ENCODE results near the gene CGB8.
A peak's percentile ranks its signal among the peaks of the same experiment; 100 is the strongest.

The CGB8 gene

DNA sequence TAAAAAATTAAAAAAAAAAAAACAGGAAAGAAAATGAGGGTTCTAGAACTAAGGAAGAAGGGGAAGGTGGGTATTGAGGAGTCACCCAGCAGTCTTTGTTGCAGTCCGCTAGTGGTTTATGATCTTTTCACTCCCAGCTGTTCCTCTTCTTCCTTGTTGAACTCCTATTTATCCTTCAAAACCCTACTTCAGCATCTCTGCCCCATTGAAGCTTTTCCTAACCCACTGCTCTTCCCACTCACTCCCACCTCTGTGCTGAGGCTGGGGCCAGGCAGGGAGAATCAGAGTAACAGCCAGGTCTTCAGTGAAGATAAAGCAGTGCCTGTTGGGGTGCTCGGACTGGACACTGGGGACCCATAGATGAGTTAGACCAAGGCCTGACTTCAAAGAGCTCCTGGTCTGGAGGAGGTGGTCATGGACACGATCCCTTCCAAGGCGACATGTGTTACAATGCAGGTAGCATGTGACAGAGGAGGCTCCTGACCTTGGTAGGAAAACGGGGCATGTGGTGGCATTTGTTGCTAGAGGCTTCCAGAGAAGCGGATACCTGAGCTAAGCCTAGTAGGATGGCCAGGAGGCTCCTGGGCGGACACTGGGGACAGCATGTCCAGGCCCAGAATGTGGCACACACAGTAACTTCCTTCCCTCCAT, 43.8 kb downstream of the CGB8 start:
- Histone ChIP-seq H3K27ac (ENCODE audit: poor library complexity, severe bottlenecking) (no peak overlapping the region), H3K4me3 (ENCODE audit: severe bottlenecking) (no peak overlapping the region), H3K36me3 (ENCODE audit: low read depth) (peaks cover 79% of the 10 kb centered on the region), H3K9me3 (ENCODE audit: severe bottlenecking) (no peaks in the 10 kb centered on the region), H3K27me3 (ENCODE audit: insufficient read depth, poor library complexity, severe bottlenecking) (no peaks in the 10 kb centered on the region), H3K4me1 (ENCODE audit: insufficient read depth, poor library complexity, severe bottlenecking) (no peaks in the 10 kb centered on the region)
- TF ChIP-seq, protein P1, sequence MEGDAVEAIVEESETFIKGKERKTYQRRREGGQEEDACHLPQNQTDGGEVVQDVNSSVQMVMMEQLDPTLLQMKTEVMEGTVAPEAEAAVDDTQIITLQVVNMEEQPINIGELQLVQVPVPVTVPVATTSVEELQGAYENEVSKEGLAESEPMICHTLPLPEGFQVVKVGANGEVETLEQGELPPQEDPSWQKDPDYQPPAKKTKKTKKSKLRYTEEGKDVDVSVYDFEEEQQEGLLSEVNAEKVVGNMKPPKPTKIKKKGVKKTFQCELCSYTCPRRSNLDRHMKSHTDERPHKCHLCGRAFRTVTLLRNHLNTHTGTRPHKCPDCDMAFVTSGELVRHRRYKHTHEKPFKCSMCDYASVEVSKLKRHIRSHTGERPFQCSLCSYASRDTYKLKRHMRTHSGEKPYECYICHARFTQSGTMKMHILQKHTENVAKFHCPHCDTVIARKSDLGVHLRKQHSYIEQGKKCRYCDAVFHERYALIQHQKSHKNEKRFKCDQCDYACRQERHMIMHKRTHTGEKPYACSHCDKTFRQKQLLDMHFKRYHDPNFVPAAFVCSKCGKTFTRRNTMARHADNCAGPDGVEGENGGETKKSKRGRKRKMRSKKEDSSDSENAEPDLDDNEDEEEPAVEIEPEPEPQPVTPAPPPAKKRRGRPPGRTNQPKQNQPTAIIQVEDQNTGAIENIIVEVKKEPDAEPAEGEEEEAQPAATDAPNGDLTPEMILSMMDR (IDR thresholded peaks at IDR 0.05; ENCODE audit: poor library complexity, severe bottlenecking): no peak
- ATAC-seq (ENCODE audit: low read depth) (no peak), DNase-seq (ENCODE audit: low spot score) (no peak)

DNA sequence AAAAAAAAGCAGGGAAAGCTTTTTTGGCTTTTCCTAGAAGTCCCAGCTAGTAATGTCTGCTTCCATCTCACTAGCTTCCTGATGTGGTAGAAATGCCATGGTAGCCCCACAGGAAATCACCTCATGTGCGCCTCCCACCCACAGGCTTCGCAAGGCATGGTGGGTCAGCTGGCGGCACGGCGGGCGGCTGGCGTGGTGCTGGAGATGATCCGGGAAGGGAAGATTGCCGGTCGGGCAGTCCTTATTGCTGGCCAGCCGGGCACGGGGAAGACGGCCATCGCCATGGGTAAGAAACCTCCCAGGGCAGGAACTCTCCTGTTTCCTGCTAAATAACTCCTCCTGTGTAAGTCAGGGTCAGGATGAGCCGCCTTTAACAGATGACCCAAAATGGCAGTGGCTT, 44.8 kb downstream of the CGB8 start:
- no peak overlapping the region for H3K27ac ChIP-seq (ENCODE audit: poor library complexity, severe bottlenecking)
- no peaks in the 10 kb centered on the region for H3K27me3 ChIP-seq (ENCODE audit: insufficient read depth, poor library complexity, severe bottlenecking)
- H3K4me1 ChIP-seq (ENCODE audit: insufficient read depth, poor library complexity, severe bottlenecking): no peaks in the 10 kb centered on the region
- no peak overlapping the region for H3K4me3 ChIP-seq (ENCODE audit: severe bottlenecking)
- H3K36me3 ChIP-seq (ENCODE audit: low read depth): peaks cover 81% of the 10 kb centered on the region
- ATAC-seq (ENCODE audit: low read depth) (no peak), DNase-seq (ENCODE audit: low spot score) (no peak)
- TF ChIP-seq, protein P1 (IDR thresholded peaks at IDR 0.05; ENCODE audit: poor library complexity, severe bottlenecking): no peak
- H3K9me3 ChIP-seq (ENCODE audit: severe bottlenecking): no peaks in the 10 kb centered on the region

DNA sequence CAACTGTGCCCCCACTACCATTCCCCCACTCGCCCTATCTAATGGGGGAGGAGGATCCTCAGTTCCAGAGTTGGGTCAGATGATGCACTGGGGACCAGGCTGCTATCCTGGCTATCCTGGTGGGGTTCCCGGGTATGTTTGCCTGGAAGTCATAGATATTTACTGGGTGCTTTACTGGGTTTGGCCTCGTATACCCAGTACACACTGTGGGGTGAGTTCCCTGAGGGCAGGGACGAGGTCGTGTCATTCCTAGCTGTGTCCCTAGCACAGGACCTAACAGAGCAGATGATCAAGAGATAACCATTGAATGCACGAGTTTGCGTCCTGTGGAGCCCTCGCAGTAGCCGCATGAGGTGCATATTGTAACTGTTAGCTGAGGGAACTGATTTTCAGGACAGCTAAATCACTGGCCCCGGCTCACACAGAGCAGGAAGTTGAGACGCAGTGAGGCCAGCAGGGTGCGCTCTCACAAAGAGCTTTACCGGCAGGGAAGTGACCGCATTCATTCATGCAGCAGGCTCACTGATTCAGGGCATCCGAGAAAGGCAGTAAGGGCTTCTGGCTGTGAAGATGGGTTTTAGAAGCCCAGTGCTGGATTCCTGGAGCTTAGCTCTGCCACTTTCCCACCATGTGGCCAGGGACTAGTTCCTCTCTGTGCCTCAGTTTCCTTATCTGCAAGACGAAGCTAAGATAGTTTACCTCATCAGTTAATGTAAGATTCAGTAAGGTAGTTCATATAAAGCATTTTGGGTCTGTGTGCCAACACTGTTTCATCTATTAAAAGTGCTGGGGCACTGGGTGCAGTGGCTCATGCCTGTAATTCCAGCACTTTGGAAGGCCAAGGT, 49.2 kb downstream of the CGB8 start:
- TF ChIP-seq, protein P1 (IDR thresholded peaks at IDR 0.05; ENCODE audit: poor library complexity, severe bottlenecking): peak; percentile 65
- Histone ChIP-seq H3K27ac (ENCODE audit: poor library complexity, severe bottlenecking) (no peak overlapping the region), H3K27me3 (ENCODE audit: insufficient read depth, poor library complexity, severe bottlenecking) (no peaks in the 10 kb centered on the region), H3K36me3 (ENCODE audit: low read depth) (peaks cover 51% of the 10 kb centered on the region), H3K4me1 (ENCODE audit: insufficient read depth, poor library complexity, severe bottlenecking) (peaks cover 5% of the 10 kb centered on the region), H3K4me3 (ENCODE audit: severe bottlenecking) (no peak overlapping the region), H3K9me3 (ENCODE audit: severe bottlenecking) (no peaks in the 10 kb centered on the region)
- ATAC-seq (ENCODE audit: low read depth): peak; percentile 80
- DNase-seq (ENCODE audit: low spot score): no peak

DNA sequence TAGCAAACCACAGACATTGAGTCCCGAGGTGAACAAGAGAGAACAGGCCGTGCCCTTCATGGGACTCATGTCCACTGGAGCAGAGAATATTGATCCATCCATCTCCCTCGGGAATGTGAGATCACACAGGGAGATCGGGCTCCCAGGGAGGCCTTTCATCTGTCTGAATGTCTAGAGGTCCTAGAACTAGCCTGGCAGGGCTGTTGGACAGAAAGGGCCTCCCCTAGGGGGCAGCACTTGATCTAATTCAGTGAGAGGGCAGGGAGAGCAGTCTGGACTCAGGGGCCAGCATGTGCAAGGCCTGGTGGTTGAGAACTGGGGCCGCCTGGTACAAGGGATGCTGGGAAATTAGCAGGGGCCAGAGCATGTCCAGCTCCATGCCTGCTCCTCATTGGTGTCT, 50.9 kb downstream of the CGB8 start:
- no peak for DNase-seq (ENCODE audit: low spot score)
- peaks cover 33% of the 10 kb centered on the region for H3K36me3 ChIP-seq (ENCODE audit: low read depth)
- H3K27me3 ChIP-seq (ENCODE audit: insufficient read depth, poor library complexity, severe bottlenecking): no peaks in the 10 kb centered on the region
- H3K4me3 ChIP-seq (ENCODE audit: severe bottlenecking): no peak overlapping the region
- H3K9me3 ChIP-seq (ENCODE audit: severe bottlenecking): no peaks in the 10 kb centered on the region
- TF ChIP-seq, protein P1 (IDR thresholded peaks at IDR 0.05; ENCODE audit: poor library complexity, severe bottlenecking): peak; percentile 45
- H3K4me1 ChIP-seq (ENCODE audit: insufficient read depth, poor library complexity, severe bottlenecking): peaks cover 7% of the 10 kb centered on the region
- no peak for ATAC-seq (ENCODE audit: low read depth)
- no peak overlapping the region for H3K27ac ChIP-seq (ENCODE audit: poor library complexity, severe bottlenecking)

Measured in RWPE2 (cell line).